Measurements from ENCODE around the gene S100B. TPM values are rescaled to one million over a fixed set of nuclear protein-coding genes. Genes with fewer than 3 reads are reported as not detected.

S100B gene
- total and polyA plus RNA-seq, 2 donors (not counting 1 experiment from before 2014, with no cell fraction given), result 0.24 TPM; not detected in 1

DNA sequence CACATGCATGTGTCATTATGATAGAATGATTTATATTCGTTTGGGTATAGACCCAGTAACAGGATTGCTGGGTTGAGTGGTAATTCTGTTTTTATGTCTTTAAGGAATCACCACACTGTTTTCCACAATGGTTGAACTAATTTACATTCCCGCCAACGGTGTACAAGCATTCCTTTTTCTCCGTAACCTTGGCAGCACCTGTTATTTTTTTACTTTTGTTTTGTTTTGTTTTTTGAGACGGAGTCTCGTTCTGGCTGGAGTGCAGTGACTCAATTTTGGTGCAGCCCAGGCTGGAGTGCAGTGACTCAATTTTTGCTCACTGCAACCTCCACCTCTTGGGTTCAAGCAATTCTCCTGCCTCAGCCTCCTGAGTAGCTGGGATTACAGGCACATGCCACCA, 8.5 kb upstream of the S100B start:
- no CpG with 5 or more reads among the region's 6 CpGs for whole genome bisulfite sequencing (ENCODE audit: insufficient coverage)

DNA sequence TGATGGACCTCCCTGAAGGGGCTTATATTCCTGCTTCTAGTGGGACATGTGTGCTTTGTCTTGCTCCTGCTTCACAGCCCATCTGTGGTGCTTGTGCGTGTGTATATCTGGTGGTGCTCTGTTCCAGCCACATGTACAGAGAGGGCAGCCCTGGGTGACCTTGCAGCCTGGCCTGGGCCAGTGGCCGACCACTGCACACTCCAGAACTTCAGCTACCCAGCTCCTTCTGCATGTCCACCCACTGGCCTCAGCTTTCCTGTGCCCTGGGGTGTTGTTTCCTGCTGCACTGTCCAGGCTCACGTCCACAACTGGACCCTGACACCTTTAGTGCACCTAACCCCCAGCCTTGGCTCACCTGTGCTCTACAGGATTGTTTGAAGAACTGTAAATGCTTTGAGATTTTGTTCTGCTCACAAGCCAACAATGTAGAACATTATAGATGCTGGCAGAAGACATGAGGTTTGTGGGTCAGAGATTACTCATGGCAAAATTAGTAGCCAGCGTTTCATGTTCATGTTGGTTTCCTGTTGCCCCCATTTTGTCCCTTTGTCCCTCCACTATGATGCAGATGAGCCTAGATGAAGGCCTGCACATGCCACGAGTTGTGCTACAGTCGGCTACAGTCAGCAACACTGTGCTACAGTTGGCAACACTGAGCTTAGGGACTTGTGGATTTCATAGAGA, 5.3 kb upstream of the S100B start:
- Mint-ChIP-seq H3K9me3 (ENCODE audit: insufficient read depth) (no peaks in the 10 kb centered on the region), H3K4me1 (peaks cover 21% of the 10 kb centered on the region), H3K4me3 (no peak overlapping the region), H3K27ac (no peak overlapping the region), H3K27me3 (peaks cover 11% of the 10 kb centered on the region)
- no peak for DNase-seq
- CTCF ChIA-PET, result no interaction called here
- intact Hi-C loops (cut with micrococcal nuclease), result no loop called here
- Histone ChIP-seq H3K9me3 (ENCODE audit: control extremely low read depth in 1 of 3, control insufficient read depth in 2 of 3, insufficient read depth in 1 of 3, low read length in 2 of 3) (peaks cover 1 to 14% (median 11%) of the 10 kb centered on the region in 3 donors), H3K4me3 (ENCODE audit: control extremely low read depth in 1 of 5, extremely low read depth in 1 of 5, insufficient read depth in 1 of 5, low read depth in 2 of 5, low read length in 4 of 5) (no peak overlapping the region), H3K79me2 (ENCODE audit: control insufficient read depth, insufficient read depth, low read length) (no peaks in the 10 kb centered on the region), H3K4me1 (ENCODE audit: control insufficient read depth in 2 of 2, insufficient read depth in 2 of 2, low read length in 2 of 2) (peaks cover 9 to 23% of the 10 kb centered on the region in 2 donors), H3K9ac (ENCODE audit: low read length) (no peak overlapping the region), H3K36me3 (replicated peaks in 1 of 2; ENCODE audit: control extremely low read depth in 1 of 2, control insufficient read depth in 1 of 2, extremely low read depth in 1 of 2, insufficient read depth in 2 of 2, low read length in 1 of 2) (no peaks in the 10 kb centered on the region), H3K27ac (ENCODE audit: low read length in 2 of 2) (no peak overlapping the region), H3K4me2 (replicated peaks; ENCODE audit: low read depth, low read length, poor library complexity, severe bottlenecking) (no peak overlapping the region), H4K20me1 (ENCODE audit: control insufficient read depth, insufficient read depth, low read length, poor library complexity, severe bottlenecking) (no peaks in the 10 kb centered on the region), H3K27me3 (replicated peaks in 1 of 4; ENCODE audit: control extremely low read depth in 1 of 4, control insufficient read depth in 3 of 4, insufficient read depth in 4 of 4, low read length in 3 of 4) (no peaks in the 10 kb centered on the region), H2AFZ (ENCODE audit: insufficient read depth, low read depth, low read length, poor library complexity, severe bottlenecking) (no peak overlapping the region)
- WGBS (ENCODE audit: insufficient coverage), result 90% methylated on average over 4 of the region's 6 CpGs
- TF ChIP-seq EZH2 (IDR thresholded peaks at IDR 0.05; ENCODE audit: borderline replicate concordance, insufficient read depth, low read depth, low read length, poor library complexity, severe bottlenecking), result no peak
- TF ChIP-seq, protein P1, sequence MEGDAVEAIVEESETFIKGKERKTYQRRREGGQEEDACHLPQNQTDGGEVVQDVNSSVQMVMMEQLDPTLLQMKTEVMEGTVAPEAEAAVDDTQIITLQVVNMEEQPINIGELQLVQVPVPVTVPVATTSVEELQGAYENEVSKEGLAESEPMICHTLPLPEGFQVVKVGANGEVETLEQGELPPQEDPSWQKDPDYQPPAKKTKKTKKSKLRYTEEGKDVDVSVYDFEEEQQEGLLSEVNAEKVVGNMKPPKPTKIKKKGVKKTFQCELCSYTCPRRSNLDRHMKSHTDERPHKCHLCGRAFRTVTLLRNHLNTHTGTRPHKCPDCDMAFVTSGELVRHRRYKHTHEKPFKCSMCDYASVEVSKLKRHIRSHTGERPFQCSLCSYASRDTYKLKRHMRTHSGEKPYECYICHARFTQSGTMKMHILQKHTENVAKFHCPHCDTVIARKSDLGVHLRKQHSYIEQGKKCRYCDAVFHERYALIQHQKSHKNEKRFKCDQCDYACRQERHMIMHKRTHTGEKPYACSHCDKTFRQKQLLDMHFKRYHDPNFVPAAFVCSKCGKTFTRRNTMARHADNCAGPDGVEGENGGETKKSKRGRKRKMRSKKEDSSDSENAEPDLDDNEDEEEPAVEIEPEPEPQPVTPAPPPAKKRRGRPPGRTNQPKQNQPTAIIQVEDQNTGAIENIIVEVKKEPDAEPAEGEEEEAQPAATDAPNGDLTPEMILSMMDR (IDR thresholded peaks at IDR 0.05), result no peak
- POLR2A ChIA-PET, result no interaction called here
- no peak for ATAC-seq (ENCODE audit: low read depth)

More for the DNA sequence above, 8.5 kb upstream of the S100B start:
- no peak overlapping the region for H3K4me3 ChIP-seq (ENCODE audit: control extremely low read depth in 1 of 5, extremely low read depth in 1 of 5, insufficient read depth in 1 of 5, low read depth in 2 of 5, low read length in 4 of 5)
- ChIA-PET POLR2A (no interaction called here), CTCF (no interaction called here)
- no peaks in the 10 kb centered on the region for H4K20me1 ChIP-seq (ENCODE audit: control insufficient read depth, insufficient read depth, low read length, poor library complexity, severe bottlenecking)
- H3K4me1 Mint-ChIP-seq, result peaks cover 5% of the 10 kb centered on the region
- H3K79me2 ChIP-seq (ENCODE audit: control insufficient read depth, insufficient read depth, low read length), result no peaks in the 10 kb centered on the region
- H3K9me3 ChIP-seq (ENCODE audit: control extremely low read depth in 1 of 3, control insufficient read depth in 2 of 3, insufficient read depth in 1 of 3, low read length in 2 of 3), result peaks cover 1 to 14% (median 11%) of the 10 kb centered on the region in 3 donors
- H3K27ac ChIP-seq (ENCODE audit: low read length in 2 of 2), result no peak overlapping the region
- no peak overlapping the region for H3K4me2 ChIP-seq (replicated peaks; ENCODE audit: low read depth, low read length, poor library complexity, severe bottlenecking)
- peaks cover 0 to 5% (median 0%) of the 10 kb centered on the region in 4 experiments for H3K27me3 ChIP-seq (replicated peaks in 1 of 4; ENCODE audit: control extremely low read depth in 1 of 4, control insufficient read depth in 3 of 4, insufficient read depth in 4 of 4, low read length in 3 of 4)
- H3K4me1 ChIP-seq (ENCODE audit: control insufficient read depth in 2 of 2, insufficient read depth in 2 of 2, low read length in 2 of 2), result peaks cover 0 to 7% of the 10 kb centered on the region in 2 donors
- ATAC-seq (ENCODE audit: low read depth), result no peak
- H3K36me3 ChIP-seq (replicated peaks in 1 of 2; ENCODE audit: control extremely low read depth in 1 of 2, control insufficient read depth in 1 of 2, extremely low read depth in 1 of 2, insufficient read depth in 2 of 2, low read length in 1 of 2), result no peaks in the 10 kb centered on the region
- H3K27ac Mint-ChIP-seq, result no peak overlapping the region
- intact Hi-C loops (cut with micrococcal nuclease), result no loop called here
- TF ChIP-seq, protein P1 (IDR thresholded peaks at IDR 0.05), result no peak
- no peak for TF ChIP-seq EZH2 (IDR thresholded peaks at IDR 0.05; ENCODE audit: borderline replicate concordance, insufficient read depth, low read depth, low read length, poor library complexity, severe bottlenecking)
- H3K4me3 Mint-ChIP-seq, result no peak overlapping the region
- DNase-seq, result no peak
- H3K9ac ChIP-seq (ENCODE audit: low read length), result no peak overlapping the region
- no peak overlapping the region for H2AFZ ChIP-seq (ENCODE audit: insufficient read depth, low read depth, low read length, poor library complexity, severe bottlenecking)
- H3K27me3 Mint-ChIP-seq, result peaks cover 20% of the 10 kb centered on the region
- no peaks in the 10 kb centered on the region for H3K9me3 Mint-ChIP-seq (ENCODE audit: insufficient read depth)

Data from B cell (primary cell).